Activated CD8-positive, alpha-beta T cell treated with anti-CD3 and anti-CD28 coated beads for 36 hours (primary cell): Measurements from ENCODE around the gene KIF13A. TPM values are rescaled to one million over a fixed set of nuclear protein-coding genes. Genes with fewer than 3 reads are reported as not detected.

Source experiments
- ATAC-seq: fragments of 200-7000 bp; cut with Tn5 transposase; one replicate; pipeline ENCODE4 v1.10.0; 2021; ENCODE audit warnings: mild to moderate bottlenecking, moderate library complexity
- CTCF ChIA-PET: fragments of 350-600 bp; sonication (Branson Sonifier 250); formaldehyde crosslinking; loops from one replicate; lab custom pipeline; 2021; ENCODE audit warnings: antibody characterized with exemption; lab: Charles Lee
- POLR2A ChIA-PET: fragments of 350-600 bp; sonication (Branson Sonifier 250); formaldehyde crosslinking; loops from one replicate; lab custom pipeline; 2021; ENCODE audit warnings: antibody characterized with exemption; lab: Charles Lee
- DNase-seq: peaks from one replicate; pipeline ENCODE4 v3.0.0-alpha.2; 2020
- H3K27ac Mint-ChIP-seq: one replicate; pipeline ENCODE4 v1.8.0; 2021; ENCODE audit warnings: mild to moderate bottlenecking, mixed read lengths
- H3K27me3 Mint-ChIP-seq: one replicate; pipeline ENCODE4 v1.8.0; 2021; ENCODE audit warnings: mixed read lengths
- H3K36me3 Mint-ChIP-seq: one replicate; pipeline ENCODE4 v1.8.0; 2021; ENCODE audit warnings: low read depth, mixed read lengths
- H3K4me1 Mint-ChIP-seq: one replicate; pipeline ENCODE4 v1.8.0; 2021; ENCODE audit warnings: low read depth, mixed read lengths
- H3K4me3 Mint-ChIP-seq: one replicate; pipeline ENCODE4 v1.8.0; 2021; ENCODE audit warnings: mild to moderate bottlenecking, moderate library complexity, mixed read lengths
- H3K9me3 Mint-ChIP-seq: one replicate; pipeline ENCODE4 v1.8.0; 2021; ENCODE audit warnings: mixed read lengths
- CTCF ChIP-seq: fragments of 200-600 bp; IDR thresholded peaks from one replicate; pipeline ENCODE4 v1.8.0; 2022; ENCODE audit warnings: antibody characterized with exemption, mild to moderate bottlenecking
- intact Hi-C: fragments of 100-400 bp; cut with micrococcal nuclease; formaldehyde crosslinking; loops from one replicate; pipeline ENCODE4 v1.10.0; 2022
- total RNA-seq, 2 experiments: library from RNA; stranded (reverse); gene quantifications; one replicate each; pipeline ENCODE4 v1.2.3, GENCODE V29; 2021

Gene KIF13A
- total RNA-seq, 2 experiments from 2014 or later, result not detected

- no peak for DNase-seq
- no peak for ATAC-seq
- TF ChIP-seq CTCF, result no peak
- H3K4me1 Mint-ChIP-seq, result no peaks in the 10 kb centered on the region
- CTCF ChIA-PET, result no interaction called here
- POLR2A ChIA-PET, result no interaction called here
- intact Hi-C loops, result no loop called here
- H3K27ac Mint-ChIP-seq, result no peak overlapping the region
- H3K4me3 Mint-ChIP-seq, result no peak overlapping the region
- H3K36me3 Mint-ChIP-seq, result no peaks in the 10 kb centered on the region
- H3K27me3 Mint-ChIP-seq, result peaks cover 16% of the 10 kb centered on the region
- no peaks in the 10 kb centered on the region for H3K9me3 Mint-ChIP-seq
These were observed 55.0 kb downstream of the KIF13A start for GRCh38 chr6:17932330-17932852.

DNA sequence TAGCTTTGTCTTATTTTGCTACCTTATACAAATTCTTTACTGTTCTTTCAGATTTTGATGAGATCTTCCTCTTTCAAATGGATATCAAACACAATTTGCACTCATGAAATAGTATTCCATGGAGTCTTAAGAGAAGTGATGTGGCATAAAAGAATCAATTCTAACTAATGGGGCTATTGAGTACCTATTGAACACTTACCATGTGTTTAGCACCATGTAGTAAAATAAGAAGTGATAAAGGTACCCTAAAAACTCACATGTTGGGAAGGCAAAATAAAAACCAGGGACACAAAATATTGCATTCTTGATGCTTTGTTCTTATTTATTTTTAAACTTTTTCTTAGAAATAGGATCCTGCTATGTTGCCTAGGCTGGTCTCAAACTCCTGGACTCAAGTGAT lies 56.2 kb downstream of the KIF13A start:
- no peaks in the 10 kb centered on the region for H3K9me3 Mint-ChIP-seq

GRCh38 chr6:17930321-17930993 lies 57.0 kb downstream of the KIF13A start:
- intact Hi-C loops, result no loop called here
- CTCF ChIA-PET, result no interaction called here
- DNase-seq (no peak), ATAC-seq (no peak)
- Mint-ChIP-seq H3K9me3 (no peaks in the 10 kb centered on the region), H3K27me3 (peaks cover 17% of the 10 kb centered on the region), H3K4me1 (no peaks in the 10 kb centered on the region), H3K36me3 (no peaks in the 10 kb centered on the region), H3K27ac (no peak overlapping the region), H3K4me3 (no peak overlapping the region)
- POLR2A ChIA-PET, result no interaction called here
- no peak for TF ChIP-seq CTCF

More for the DNA sequence above, 56.2 kb downstream of the KIF13A start:
- intact Hi-C loops, result no loop called here
- peaks cover 17% of the 10 kb centered on the region for H3K27me3 Mint-ChIP-seq
- ATAC-seq (no peak), DNase-seq (no peak)
- no peaks in the 10 kb centered on the region for H3K36me3 Mint-ChIP-seq
- CTCF ChIA-PET, result no interaction called here
- no peak for TF ChIP-seq CTCF
- no peak overlapping the region for H3K4me3 Mint-ChIP-seq
- POLR2A ChIA-PET, result no interaction called here
- no peaks in the 10 kb centered on the region for H3K4me1 Mint-ChIP-seq
- H3K27ac Mint-ChIP-seq, result no peak overlapping the region

DNA sequence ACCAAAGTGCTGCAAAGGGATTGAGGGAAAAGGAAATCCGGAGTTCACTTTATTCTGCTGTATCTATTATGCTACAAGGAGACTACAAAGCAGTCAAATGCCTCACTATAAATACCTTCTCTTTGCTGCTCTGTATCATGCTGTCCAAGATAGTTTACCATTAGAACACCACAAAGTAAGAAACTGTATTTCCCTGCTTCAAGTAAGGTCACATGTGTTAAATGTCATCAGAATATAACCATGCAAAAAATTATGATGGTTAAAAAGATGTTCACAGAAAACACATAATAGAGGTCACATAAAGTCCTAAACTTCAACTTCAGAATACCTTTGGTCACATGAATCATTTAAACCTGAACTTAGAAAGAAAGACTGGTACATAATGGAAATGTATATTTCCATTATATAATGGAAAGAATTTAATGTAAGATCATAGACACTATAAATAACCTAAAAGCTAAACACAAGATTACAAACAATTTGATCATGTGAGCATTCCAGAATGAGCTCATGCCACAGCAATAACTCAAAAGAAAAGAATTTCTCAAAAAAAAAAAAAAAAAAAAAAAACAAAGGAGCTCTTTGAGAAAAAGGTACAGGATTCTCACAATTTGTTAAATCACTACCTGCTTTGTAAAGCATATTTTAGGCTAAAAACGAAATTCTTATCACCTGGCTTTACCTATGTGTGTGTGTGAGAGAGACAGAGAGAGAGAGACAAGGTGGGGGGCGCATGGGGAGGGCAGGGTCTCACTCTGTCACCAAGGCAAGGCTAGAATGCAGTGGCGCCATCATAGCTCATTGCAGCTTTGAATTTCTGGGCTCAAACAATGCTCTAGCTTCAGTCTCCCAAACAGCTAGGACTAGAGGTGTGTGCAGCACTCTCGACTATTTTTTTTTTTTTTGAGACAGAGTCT lies 58.7 kb downstream of the KIF13A start:
- CTCF ChIA-PET, result no interaction called here
- H3K27ac Mint-ChIP-seq, result no peak overlapping the region
- no peak for ATAC-seq

More for the DNA sequence above, 58.7 kb downstream of the KIF13A start:
- Mint-ChIP-seq H3K36me3 (no peaks in the 10 kb centered on the region), H3K4me3 (no peak overlapping the region), H3K4me1 (no peaks in the 10 kb centered on the region), H3K9me3 (no peaks in the 10 kb centered on the region), H3K27me3 (peaks cover 17% of the 10 kb centered on the region)
- intact Hi-C loops, result no loop called here
- POLR2A ChIA-PET, result no interaction called here
- TF ChIP-seq CTCF, result no peak
- no peak for DNase-seq
